OCI-LY7 (cell line): Measurements from ENCODE around the gene FBXL16. TPM values are rescaled to one million over a fixed set of nuclear protein-coding genes. Genes with fewer than 3 reads are reported as not detected.

Experiments used
- BruUV-seq: library from RNA; stranded (reverse); fragments of 400-500 nt; replicated peaks from 2 replicates; lab custom pipeline; 2021; lab: Mats Ljungman, UMichigan
- CTCF ChIA-PET: fragments of 300-600 bp; sonication (Branson Sonifier 250); formaldehyde crosslinking; loops from one replicate; lab custom pipeline; 2022; ENCODE audit warnings: antibody characterized with exemption; ENCODE audit not compliant: unreplicated experiment; lab: Charles Lee
- POLR2A ChIA-PET: fragments of 300-600 bp; sonication (Branson Sonifier 250); formaldehyde crosslinking; loops from one replicate; lab custom pipeline; 2022; ENCODE audit warnings: antibody characterized with exemption; lab: Charles Lee
- DNase-seq: peaks from one replicate; pipeline ENCODE4 v3.0.0-alpha.2; 2015; ENCODE audit warnings: low spot score
- H2AFZ ChIP-seq: fragments of 200-600 bp; sonication (generic), shearing (Covaris generic); 2 replicates; pipeline ENCODE4 v1.6.1; 2014; ENCODE audit warnings: mild to moderate bottlenecking, antibody characterized with exemption, low read length, moderate library complexity
- H3K27ac ChIP-seq: fragments of 200-600 bp; sonication (generic); 2 replicates; pipeline ENCODE4 v1.5.1; 2014; ENCODE audit warnings: mixed run types, low read depth, mild to moderate bottlenecking, moderate library complexity, low read length, inconsistent platforms; ENCODE audit not compliant: poor library complexity, severe bottlenecking
- H3K36me3 ChIP-seq: fragments of 200-600 bp; sonication (generic); 2 replicates; pipeline ENCODE4 v1.6.1; 2014; ENCODE audit warnings: mild to moderate bottlenecking, antibody characterized with exemption, low read length, moderate library complexity, mixed read lengths; ENCODE audit not compliant: insufficient read depth
- H3K4me1 ChIP-seq: fragments of 200-600 bp; sonication (generic); 2 replicates; pipeline ENCODE4 v1.5.1; 2014; ENCODE audit warnings: mild to moderate bottlenecking, low read length; ENCODE audit not compliant: insufficient read depth, poor library complexity, severe bottlenecking
- H3K4me2 ChIP-seq: fragments of 200-600 bp; sonication (generic); 2 replicates; pipeline ENCODE4 v1.6.1; 2014; ENCODE audit warnings: mild to moderate bottlenecking, low read length
- H3K4me3 ChIP-seq: fragments of 200-600 bp; sonication (generic); 2 replicates; pipeline ENCODE4 v1.5.1; 2014; ENCODE audit warnings: mild to moderate bottlenecking, low read depth, low read length; ENCODE audit not compliant: poor library complexity, severe bottlenecking
- H3K79me2 ChIP-seq: fragments of 200-600 bp; sonication (generic); 2 replicates; pipeline ENCODE4 v1.6.1; 2016; ENCODE audit warnings: low read depth, mild to moderate bottlenecking, low read length, moderate library complexity, mixed read lengths; ENCODE audit not compliant: insufficient read depth
- H3K9me2 ChIP-seq: fragments of 200-600 bp; sonication (generic); 2 replicates; pipeline ENCODE4 v1.6.1; 2016; ENCODE audit warnings: mild to moderate bottlenecking, low read length, mixed read lengths; ENCODE audit not compliant: insufficient read depth
- H3K9me3 ChIP-seq: fragments of 200-600 bp; sonication (generic); 2 replicates; pipeline ENCODE4 v1.6.1; 2014; ENCODE audit warnings: mild to moderate bottlenecking, mixed run types, low read length, mixed read lengths
- H4K20me1 ChIP-seq: fragments of 200-600 bp; sonication (generic); 2 replicates; pipeline ENCODE4 v1.6.1; 2014; ENCODE audit warnings: mild to moderate bottlenecking, antibody characterized with exemption, low read length, moderate library complexity, mixed read lengths; ENCODE audit not compliant: insufficient read depth
- EZH2phosphoT487 ChIP-seq: fragments of 200-600 bp; sonication (generic); IDR thresholded peaks from 2 replicates; pipeline ENCODE4 v1.6.1; 2018; ENCODE audit warnings: low read depth, borderline replicate concordance, mild to moderate bottlenecking, mixed run types, antibody characterized with exemption, low read length, moderate library complexity, mixed read lengths
- intact Hi-C: fragments of 100-400 bp; cut with micrococcal nuclease; formaldehyde crosslinking; loops from one replicate; pipeline ENCODE4 v1.10.0; 2022; ENCODE audit not compliant: unreplicated experiment
- total RNA-seq, 2 experiments: library from RNA; depleted of rRNA in 1 of 2; stranded (reverse); fragments of >200 nt in 1 of 2; shearing (Covaris generic) in 1 of 2; gene quantifications; 2 replicates each; pipeline ENCODE4 v1.2.3, GENCODE V29; 2014 to 2022
- TF ChIP-seq, protein P1 (sequence below): fragments of 200-600 bp; sonication (generic); conservative IDR thresholded peaks from 2 replicates; pipeline ENCODE4 v1.5.1; 2014; ENCODE audit warnings: mild to moderate bottlenecking, antibody characterized with exemption, low read length, moderate library complexity, mixed read lengths

Gene FBXL16
- total RNA-seq, 2 experiments from 2014 or later, result 0.16 to 0.42 TPM

DNA sequence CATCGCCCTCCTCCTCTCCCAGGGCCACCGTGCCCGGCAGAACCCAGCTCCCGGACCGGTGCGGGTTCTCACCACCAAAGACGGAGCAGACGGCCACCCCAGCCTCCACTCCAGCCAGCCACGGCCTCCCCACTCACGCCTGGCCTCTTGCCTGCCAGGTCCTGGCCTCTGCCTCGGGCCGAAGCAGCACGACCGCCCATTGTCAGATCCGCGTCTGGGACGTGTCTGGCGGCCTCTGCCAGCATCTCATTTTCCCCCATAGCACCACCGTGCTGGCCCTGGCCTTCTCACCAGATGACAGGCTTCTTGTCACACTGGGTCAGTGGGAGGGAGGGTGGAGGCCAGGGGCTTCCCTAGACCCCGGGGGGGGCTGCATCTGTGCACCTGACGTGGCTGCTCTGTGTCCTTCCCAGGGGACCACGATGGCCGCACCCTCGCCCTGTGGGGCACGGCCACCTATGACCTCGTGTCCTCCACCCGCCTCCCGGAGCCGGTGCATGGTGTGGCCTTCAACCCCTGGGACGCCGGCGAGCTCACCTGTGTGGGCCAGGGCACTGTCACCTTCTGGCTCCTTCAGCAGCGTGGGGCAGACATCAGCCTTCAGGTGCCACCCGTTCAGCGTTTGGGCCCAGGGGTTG is 44.3 kb downstream of the FBXL16 start:
- TF ChIP-seq, protein P1, sequence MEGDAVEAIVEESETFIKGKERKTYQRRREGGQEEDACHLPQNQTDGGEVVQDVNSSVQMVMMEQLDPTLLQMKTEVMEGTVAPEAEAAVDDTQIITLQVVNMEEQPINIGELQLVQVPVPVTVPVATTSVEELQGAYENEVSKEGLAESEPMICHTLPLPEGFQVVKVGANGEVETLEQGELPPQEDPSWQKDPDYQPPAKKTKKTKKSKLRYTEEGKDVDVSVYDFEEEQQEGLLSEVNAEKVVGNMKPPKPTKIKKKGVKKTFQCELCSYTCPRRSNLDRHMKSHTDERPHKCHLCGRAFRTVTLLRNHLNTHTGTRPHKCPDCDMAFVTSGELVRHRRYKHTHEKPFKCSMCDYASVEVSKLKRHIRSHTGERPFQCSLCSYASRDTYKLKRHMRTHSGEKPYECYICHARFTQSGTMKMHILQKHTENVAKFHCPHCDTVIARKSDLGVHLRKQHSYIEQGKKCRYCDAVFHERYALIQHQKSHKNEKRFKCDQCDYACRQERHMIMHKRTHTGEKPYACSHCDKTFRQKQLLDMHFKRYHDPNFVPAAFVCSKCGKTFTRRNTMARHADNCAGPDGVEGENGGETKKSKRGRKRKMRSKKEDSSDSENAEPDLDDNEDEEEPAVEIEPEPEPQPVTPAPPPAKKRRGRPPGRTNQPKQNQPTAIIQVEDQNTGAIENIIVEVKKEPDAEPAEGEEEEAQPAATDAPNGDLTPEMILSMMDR, result peak; percentile 2
- no peak for TF ChIP-seq EZH2phosphoT487
- Histone ChIP-seq H3K27ac (no peak overlapping the region), H3K4me3 (no peak overlapping the region), H3K9me3 (no peaks in the 10 kb centered on the region), H3K79me2 (no peaks in the 10 kb centered on the region), H3K9me2 (no peaks in the 10 kb centered on the region), H2AFZ (no peak overlapping the region), H3K36me3 (peaks cover 38% of the 10 kb centered on the region; the same call in 1 of the 2 replicates), H3K4me2 (peak overlapping the region; percentile 30; the same call in 1 of the 2 replicates), H3K4me1 (peaks cover 6% of the 10 kb centered on the region), H4K20me1 (no peaks in the 10 kb centered on the region)
- DNase-seq, result no peak
- intact Hi-C loops, result no loop called here
- ChIA-PET POLR2A (no interaction called here), CTCF (no interaction called here)
- no TSS peak for BruUV-seq

GRCh38 chr16:660459-661183 is 45.0 kb downstream of the FBXL16 start:
- Histone ChIP-seq H2AFZ (no peak overlapping the region), H3K4me3 (no peak overlapping the region), H3K36me3 (peaks cover 41% of the 10 kb centered on the region; the same call in 1 of the 2 replicates), H3K9me3 (no peaks in the 10 kb centered on the region), H3K4me2 (peak overlapping the region; percentile 30; the same call in 1 of the 2 replicates), H3K9me2 (no peaks in the 10 kb centered on the region), H3K79me2 (no peaks in the 10 kb centered on the region), H4K20me1 (no peaks in the 10 kb centered on the region), H3K27ac (no peak overlapping the region), H3K4me1 (peaks cover 6% of the 10 kb centered on the region)
- TF ChIP-seq EZH2phosphoT487, result no peak
- TF ChIP-seq, protein P1, result peak; percentile 27
- POLR2A ChIA-PET, result no interaction called here
- BruUV-seq, result no TSS peak
- intact Hi-C loops, result loop anchor here (1.0 kb wide), 1 partner anchor 81 kb away; no protein-coding TSS in a partner anchor
- DNase-seq, result peak; percentile 91
- CTCF ChIA-PET, result no interaction called here

GRCh38 chr16:660132-660458 is 45.5 kb downstream of the FBXL16 start:
- Histone ChIP-seq H3K4me3 (no peak overlapping the region), H3K27ac (no peak overlapping the region), H4K20me1 (no peaks in the 10 kb centered on the region), H3K4me2 (no peak overlapping the region), H2AFZ (no peak overlapping the region), H3K9me3 (no peaks in the 10 kb centered on the region), H3K79me2 (no peaks in the 10 kb centered on the region), H3K4me1 (peaks cover 6% of the 10 kb centered on the region), H3K9me2 (no peaks in the 10 kb centered on the region), H3K36me3 (peaks cover 42% of the 10 kb centered on the region; the same call in 1 of the 2 replicates)
- ChIA-PET POLR2A (no interaction called here), CTCF (no interaction called here)
- no peak for DNase-seq
- intact Hi-C loops, result loop anchor here (1.0 kb wide), 1 partner anchor 81 kb away; no protein-coding TSS in a partner anchor
- no TSS peak for BruUV-seq
- TF ChIP-seq, protein P1, result no peak
- TF ChIP-seq EZH2phosphoT487, result no peak
